Muscle of leg (tissue), 16 donors: ENCODE results near the gene FGF23. TPM values are rescaled to one million over a fixed set of nuclear protein-coding genes. Genes with fewer than 3 reads are reported as not detected.

Experiments used
- DNase-seq: peaks from one replicate; pipeline ENCODE4 v3.0.0; 2013
- H3K27ac ChIP-seq: one replicate; pipeline ENCODE4 v1.5.1; 2013; ENCODE audit warnings: mild to moderate bottlenecking, low read length, control low read depth
- H3K27me3 ChIP-seq: one replicate; pipeline ENCODE4 v1.6.1; 2013; ENCODE audit warnings: low read length; ENCODE audit not compliant: control insufficient read depth, insufficient read depth
- H3K36me3 ChIP-seq: one replicate; pipeline ENCODE4 v1.6.1; 2013; ENCODE audit warnings: low read length; ENCODE audit not compliant: control insufficient read depth, insufficient read depth
- H3K4me1 ChIP-seq: one replicate; pipeline ENCODE4 v1.6.1; 2013; ENCODE audit warnings: low read length; ENCODE audit not compliant: control insufficient read depth, insufficient read depth
- H3K4me3 ChIP-seq: one replicate; pipeline ENCODE4 v1.5.1; 2013; ENCODE audit warnings: low read length, control low read depth
- H3K9me3 ChIP-seq: replicated peaks from 2 replicates; pipeline ENCODE4 v1.6.1; 2013; ENCODE audit warnings: low read depth, low read length; ENCODE audit not compliant: control insufficient read depth
- WGBS: methylation state at CpG from one replicate; pipeline ENCODE4 v1.1.5; 2013; ENCODE audit warnings: missing lambda C conversion rate; ENCODE audit not compliant: insufficient coverage; 5-methylcytosine and 5-hydroxymethylcytosine counted together
- long read RNA-seq, 11 donors: transcript quantifications; one replicate each; lab custom pipeline, GENCODE V29; 2026
- polyA plus RNA-seq, 8 donors: library from polyadenylated mRNA; unstranded; fragments of 120-200 nt; gene quantifications; one replicate each; pipeline versions ENCODE4 v1.2.1 to v1.2.3, GENCODE V29; 2013; ENCODE audit warnings: inconsistent platforms in 1 of 8, low replicate concordance in 1 of 8; ENCODE audit not compliant: insufficient read length in 8 of 8, insufficient read depth in 1 of 8
- total RNA-seq: library from RNA; stranded (reverse); fragments of 120-200 nt; gene quantifications from one replicate; pipeline ENCODE4 v1.2.4, GENCODE V29; 2013

Gene FGF23
- 0.04 TPM for total RNA-seq
- polyA plus RNA-seq: under 1 TPM in 7 of 8 donors, not detected in 1; 0.05 to 0.31 (median 0.16) TPM
- long read RNA-seq, donor 1: 0 reads
- long read RNA-seq, donor 2: 0 reads
- long read RNA-seq, donor 3: 0 reads
- long read RNA-seq, donor 4, partial matches to known transcripts: 0 of 1 reads
- long read RNA-seq, donor 4, other reads (novel, unspliced or antisense): 0 of 1 reads
- long read RNA-seq, donor 5: 0 reads
- long read RNA-seq, donor 6: 0 reads
- long read RNA-seq, donor 7: 0 reads
- long read RNA-seq, donor 8: 0 reads
- long read RNA-seq, donor 9: 0 reads
- long read RNA-seq, donor 10: 0 reads
- long read RNA-seq, donor 11: 0 reads

GRCh38 chr12:4379405-4379804 lies at the start of gene FGF23:
Gene FGF23, minus strand, starts transcription at chr12:4379712. Its CDS starts 130 bp downstream, at chr12:4379582.
- DNase-seq: peak; percentile 74
- peaks cover 4% of the 10 kb centered on the region for H3K27me3 ChIP-seq
- H3K36me3 ChIP-seq: no peaks in the 10 kb centered on the region
- no peak within 1 kb of the TSS for H3K27ac ChIP-seq
- H3K4me1 ChIP-seq: no peaks in the 10 kb centered on the region
- 5% methylated on average over 7 of the region's 7 CpGs for WGBS
- no peak within 1 kb of the TSS for H3K4me3 ChIP-seq
- H3K9me3 ChIP-seq: no peaks in the 10 kb centered on the region

- no peaks in the 10 kb centered on the region for H3K4me1 ChIP-seq
- H3K4me3 ChIP-seq: no peak overlapping the region
- H3K36me3 ChIP-seq: no peaks in the 10 kb centered on the region
- peak; percentile 46 for DNase-seq
- WGBS: 36% methylated on average over 5 of the region's 6 CpGs
- H3K27me3 ChIP-seq: no peaks in the 10 kb centered on the region
- H3K27ac ChIP-seq: no peak overlapping the region
- no peaks in the 10 kb centered on the region for H3K9me3 ChIP-seq
Observed at GRCh38 chr12:4424422-4424821, 44.9 kb upstream of the FGF23 start.

GRCh38 chr12:4423528-4424195 lies 44.1 kb upstream of the FGF23 start:
- Histone ChIP-seq H3K36me3 (no peaks in the 10 kb centered on the region), H3K4me3 (no peak overlapping the region), H3K27me3 (no peaks in the 10 kb centered on the region), H3K9me3 (no peaks in the 10 kb centered on the region), H3K4me1 (no peaks in the 10 kb centered on the region), H3K27ac (no peak overlapping the region)
- DNase-seq: no peak
- 75% methylated on average over 6 of the region's 11 CpGs for WGBS

GRCh38 chr12:4422985-4423384 lies 43.5 kb upstream of the FGF23 start:
- Histone ChIP-seq H3K4me3 (no peak overlapping the region), H3K4me1 (peaks cover under 1% of the 10 kb centered on the region), H3K36me3 (no peaks in the 10 kb centered on the region), H3K27me3 (no peaks in the 10 kb centered on the region), H3K27ac (no peak overlapping the region), H3K9me3 (no peaks in the 10 kb centered on the region)
- WGBS: 90% methylated on average over 8 of the region's 9 CpGs
- DNase-seq: no peak

- no peak for DNase-seq
- H3K36me3 ChIP-seq: no peaks in the 10 kb centered on the region
- peaks cover 10% of the 10 kb centered on the region for H3K27me3 ChIP-seq
- H3K9me3 ChIP-seq: no peaks in the 10 kb centered on the region
- no peak overlapping the region for H3K4me3 ChIP-seq
- H3K27ac ChIP-seq: no peak overlapping the region
- peaks cover 7% of the 10 kb centered on the region for H3K4me1 ChIP-seq
- WGBS: 60% methylated on average over 1 of the region's 4 CpGs
Observed at GRCh38 chr12:4421590-4422031, 42.1 kb upstream of the FGF23 start.

GRCh38 chr12:4420138-4420670 lies 40.7 kb upstream of the FGF23 start:
- Histone ChIP-seq H3K4me3 (no peak overlapping the region), H3K9me3 (no peaks in the 10 kb centered on the region), H3K4me1 (peaks cover 11% of the 10 kb centered on the region), H3K36me3 (no peaks in the 10 kb centered on the region), H3K27ac (no peak overlapping the region), H3K27me3 (peaks cover 10% of the 10 kb centered on the region)
- no CpG with 5 or more reads among the region's 5 CpGs for WGBS
- DNase-seq: no peak

GRCh38 chr12:4418913-4419312 lies 39.4 kb upstream of the FGF23 start:
- WGBS: 84% methylated on average over 4 of the region's 5 CpGs
- no peaks in the 10 kb centered on the region for H3K9me3 ChIP-seq
- H3K27me3 ChIP-seq: peaks cover 15% of the 10 kb centered on the region
- peaks cover 17% of the 10 kb centered on the region for H3K4me1 ChIP-seq
- no peak overlapping the region for H3K27ac ChIP-seq
- H3K4me3 ChIP-seq: no peak overlapping the region
- H3K36me3 ChIP-seq: no peaks in the 10 kb centered on the region
- no peak for DNase-seq

GRCh38 chr12:4417936-4418335 lies 38.4 kb upstream of the FGF23 start:
- Histone ChIP-seq H3K4me1 (peaks cover 17% of the 10 kb centered on the region), H3K36me3 (no peaks in the 10 kb centered on the region), H3K4me3 (no peak overlapping the region), H3K9me3 (no peaks in the 10 kb centered on the region), H3K27me3 (peaks cover 15% of the 10 kb centered on the region), H3K27ac (peak overlapping the region; percentile 7)
- WGBS: 41% methylated on average over 3 of the region's 5 CpGs
- no peak for DNase-seq

- Histone ChIP-seq H3K4me3 (no peak overlapping the region), H3K4me1 (peaks cover 17% of the 10 kb centered on the region), H3K36me3 (no peaks in the 10 kb centered on the region), H3K27me3 (peaks cover 15% of the 10 kb centered on the region), H3K27ac (no peak overlapping the region), H3K9me3 (no peaks in the 10 kb centered on the region)
- WGBS: 33% methylated on average over 1 of the region's 6 CpGs
- DNase-seq: peak; percentile 33
Observed at GRCh38 chr12:4417455-4417854, 37.9 kb upstream of the FGF23 start.

GRCh38 chr12:4416276-4416675 lies 36.8 kb upstream of the FGF23 start:
- DNase-seq: no peak
- H3K4me1 ChIP-seq: peaks cover 17% of the 10 kb centered on the region
- no peaks in the 10 kb centered on the region for H3K9me3 ChIP-seq
- no peak overlapping the region for H3K27ac ChIP-seq
- H3K4me3 ChIP-seq: no peak overlapping the region
- no peaks in the 10 kb centered on the region for H3K36me3 ChIP-seq
- WGBS: 85% methylated on average over 7 of the region's 8 CpGs
- H3K27me3 ChIP-seq: peaks cover 17% of the 10 kb centered on the region
